ENCODE results near the gene TOR3A.

Gene TOR3A

DNA sequence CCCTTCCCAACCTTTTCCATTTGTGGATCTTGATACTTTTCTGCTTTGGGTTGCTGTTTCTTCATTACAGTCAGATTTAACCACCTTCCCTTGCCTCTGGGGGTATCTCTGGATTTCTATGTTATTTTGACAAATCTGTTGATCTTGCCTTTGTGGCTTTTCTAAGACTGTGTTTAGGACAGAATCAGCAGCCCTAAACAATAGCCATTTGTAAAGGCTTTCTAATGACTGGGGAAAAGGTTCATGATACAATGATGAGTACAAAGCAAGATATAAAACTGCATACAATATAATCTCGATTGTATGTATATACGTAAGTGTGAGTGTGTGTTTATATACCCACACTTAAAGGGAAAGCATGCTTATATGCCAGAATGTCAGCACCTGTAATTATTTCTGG, 28.4 kb upstream of the TOR3A start:
- H3K4me1 Mint-ChIP-seq = peaks cover under 1% of the 10 kb centered on the region
- peaks cover 33% of the 10 kb centered on the region for H3K36me3 Mint-ChIP-seq
- no peak overlapping the region for H3K27ac Mint-ChIP-seq
- no peak overlapping the region for H3K4me3 Mint-ChIP-seq
- no peak for ATAC-seq
- no peaks in the 10 kb centered on the region for H3K9me3 Mint-ChIP-seq
- H3K27me3 Mint-ChIP-seq = no peaks in the 10 kb centered on the region

DNA sequence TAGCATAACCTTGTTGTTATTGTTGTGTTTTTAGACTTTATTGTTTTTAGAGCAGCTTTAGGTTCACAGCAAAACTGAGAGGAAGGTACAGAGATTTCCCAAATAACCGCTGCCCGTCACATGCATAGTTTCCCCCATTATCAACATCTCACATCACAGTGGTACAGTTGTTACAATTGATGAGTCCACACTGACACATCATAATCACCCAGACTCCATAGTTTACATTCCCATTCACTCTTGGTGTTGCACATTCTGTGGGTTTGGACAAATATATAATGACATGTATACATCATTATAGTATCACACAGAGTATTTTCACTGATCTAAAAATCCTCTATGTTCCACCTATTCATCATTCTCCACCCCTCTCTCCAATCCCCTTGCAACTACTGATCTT, 25.9 kb upstream of the TOR3A start:
- H3K4me3 Mint-ChIP-seq = no peak overlapping the region
- H3K27me3 Mint-ChIP-seq = no peaks in the 10 kb centered on the region
- no peak overlapping the region for H3K27ac Mint-ChIP-seq
- ATAC-seq = no peak
- peaks cover 40% of the 10 kb centered on the region for H3K36me3 Mint-ChIP-seq
- no peaks in the 10 kb centered on the region for H3K9me3 Mint-ChIP-seq
- no peaks in the 10 kb centered on the region for H3K4me1 Mint-ChIP-seq

GRCh38 chr1:179058487-179059483, 23.1 kb upstream of the TOR3A start:
- Mint-ChIP-seq H3K4me3 (no peak overlapping the region), H3K27me3 (no peaks in the 10 kb centered on the region), H3K36me3 (peaks cover 55% of the 10 kb centered on the region), H3K27ac (no peak overlapping the region), H3K4me1 (peaks cover 6% of the 10 kb centered on the region), H3K9me3 (no peaks in the 10 kb centered on the region)
- ATAC-seq = no peak

- H3K4me1 Mint-ChIP-seq = peaks cover 6% of the 10 kb centered on the region
- no peaks in the 10 kb centered on the region for H3K27me3 Mint-ChIP-seq
- ATAC-seq = no peak
- H3K4me3 Mint-ChIP-seq = no peak overlapping the region
- H3K27ac Mint-ChIP-seq = no peak overlapping the region
- peaks cover 50% of the 10 kb centered on the region for H3K36me3 Mint-ChIP-seq
- no peaks in the 10 kb centered on the region for H3K9me3 Mint-ChIP-seq
Measured at GRCh38 chr1:179061360-179062282, 20.2 kb upstream of the TOR3A start.

DNA sequence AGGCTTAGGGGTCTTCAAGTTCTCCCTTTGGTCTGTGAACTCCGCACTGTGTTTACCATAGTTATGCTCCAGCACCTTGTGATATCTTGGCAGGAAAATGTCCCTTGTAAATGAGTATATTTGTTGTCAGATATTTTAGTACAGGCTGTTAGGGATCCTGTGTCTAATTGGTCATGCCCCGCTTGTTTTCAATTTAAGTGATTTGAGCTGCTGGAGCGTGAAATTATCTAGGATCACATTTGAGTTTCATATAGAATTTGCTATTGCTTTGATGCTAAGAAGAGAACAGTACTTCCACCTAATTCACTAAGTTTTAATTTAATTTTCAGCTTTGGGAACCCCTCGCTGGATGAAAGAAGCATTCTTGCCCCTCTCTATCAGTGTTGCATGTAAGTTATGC, 15.4 kb upstream of the TOR3A start:
- Mint-ChIP-seq H3K36me3 (peaks cover 49% of the 10 kb centered on the region), H3K4me3 (no peak overlapping the region), H3K27ac (no peak overlapping the region), H3K9me3 (no peaks in the 10 kb centered on the region), H3K27me3 (no peaks in the 10 kb centered on the region), H3K4me1 (peaks cover 14% of the 10 kb centered on the region)
- ATAC-seq = no peak

DNA sequence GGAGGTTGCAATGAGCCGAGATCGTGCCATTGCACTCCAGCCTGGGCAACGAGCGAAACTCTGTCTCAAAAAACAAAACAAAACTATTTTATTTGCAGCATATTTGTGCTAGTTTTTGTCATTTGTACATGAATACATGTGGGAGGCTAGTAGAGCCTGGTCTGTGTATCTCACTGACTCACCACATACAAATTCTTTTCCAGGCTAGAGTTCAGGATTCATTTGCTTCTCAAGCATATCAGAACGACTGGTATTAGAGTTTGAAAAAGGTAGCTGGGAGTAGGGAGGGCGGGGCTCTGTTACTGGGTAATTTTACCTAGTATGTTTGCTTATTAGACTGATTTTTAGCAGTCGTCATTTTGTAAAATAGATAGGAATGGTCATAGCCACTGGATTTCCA, 4.5 kb upstream of the TOR3A start:
- Mint-ChIP-seq H3K9me3 (no peaks in the 10 kb centered on the region), H3K27me3 (no peaks in the 10 kb centered on the region), H3K4me1 (peaks cover 15% of the 10 kb centered on the region), H3K27ac (no peak overlapping the region), H3K4me3 (no peak overlapping the region), H3K36me3 (peaks cover 4% of the 10 kb centered on the region)
- ATAC-seq = no peak

DNA sequence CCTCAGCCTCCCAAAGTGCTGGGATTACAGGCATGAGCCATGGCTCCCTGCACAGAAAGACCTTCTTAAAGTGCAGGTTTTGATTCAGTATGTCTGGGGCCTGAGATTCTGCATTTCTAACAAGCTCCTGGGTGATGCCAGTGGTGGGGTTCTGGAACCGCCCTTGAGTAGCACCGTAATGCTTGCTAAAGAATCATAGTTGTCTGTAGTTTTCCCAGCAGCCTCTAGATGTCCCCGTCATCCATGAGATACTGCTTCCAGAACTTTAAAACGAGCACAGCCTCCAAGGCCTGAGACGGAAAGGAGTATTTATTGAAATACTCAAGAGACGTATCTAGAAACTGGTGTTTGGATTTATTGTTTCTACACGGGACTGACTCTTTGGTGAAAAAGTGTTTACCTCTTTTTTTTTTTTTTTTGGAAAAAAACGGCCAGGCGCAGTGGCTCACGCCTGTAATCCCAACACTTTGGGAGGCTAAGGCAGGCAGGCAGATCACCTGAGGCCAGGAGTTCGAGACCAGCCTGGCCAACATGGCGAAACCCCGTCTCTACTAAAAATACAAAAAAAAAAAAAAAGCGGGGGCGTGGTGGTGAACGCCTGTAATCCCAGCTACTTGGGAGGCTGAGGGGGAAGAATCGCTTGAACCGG, 2.6 kb upstream of the TOR3A start:
- H3K4me1 Mint-ChIP-seq = peaks cover 22% of the 10 kb centered on the region
- H3K4me3 Mint-ChIP-seq = no peak overlapping the region
- H3K27me3 Mint-ChIP-seq = no peaks in the 10 kb centered on the region
- no peaks in the 10 kb centered on the region for H3K36me3 Mint-ChIP-seq
- no peaks in the 10 kb centered on the region for H3K9me3 Mint-ChIP-seq
- no peak overlapping the region for H3K27ac Mint-ChIP-seq
- peak; percentile 16 for ATAC-seq

GRCh38 chr1:179080866-179081686, 794 bp upstream of the TOR3A start:
- peak; percentile 49 for ATAC-seq
- Mint-ChIP-seq H3K4me1 (peaks cover 39% of the 10 kb centered on the region), H3K4me3 (peak overlapping the region; percentile 96), H3K9me3 (no peaks in the 10 kb centered on the region), H3K36me3 (peaks cover 14% of the 10 kb centered on the region), H3K27me3 (no peaks in the 10 kb centered on the region), H3K27ac (peak overlapping the region; percentile 98)

GRCh38 chr1:179082333-179082998, 596 bp downstream of the TOR3A start:
- Mint-ChIP-seq H3K27ac (peak overlapping the region; percentile 98), H3K36me3 (peaks cover 14% of the 10 kb centered on the region), H3K4me3 (peak overlapping the region; percentile 96), H3K9me3 (no peaks in the 10 kb centered on the region), H3K4me1 (peaks cover 49% of the 10 kb centered on the region), H3K27me3 (no peaks in the 10 kb centered on the region)
- ATAC-seq = peak; percentile 54

DNA sequence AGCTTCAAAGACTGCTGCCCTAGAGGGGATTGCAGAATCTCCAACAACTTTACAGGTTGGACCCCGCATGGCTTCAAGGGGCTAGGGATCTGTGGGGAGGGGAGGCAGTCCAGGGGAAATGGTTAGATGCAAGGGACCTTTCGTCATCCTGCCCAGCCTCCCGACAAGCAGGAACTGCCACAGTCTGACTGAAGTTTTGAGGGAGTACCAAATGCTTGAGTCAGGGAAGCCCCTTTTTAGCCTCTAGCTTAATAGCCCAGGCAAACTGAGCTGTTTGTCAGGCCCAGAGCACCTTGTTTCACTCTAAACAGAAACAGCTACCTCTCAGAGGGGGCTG, 1.1 kb downstream of the TOR3A start:
- Mint-ChIP-seq H3K36me3 (peaks cover 14% of the 10 kb centered on the region), H3K4me1 (peaks cover 54% of the 10 kb centered on the region), H3K27ac (peak overlapping the region; percentile 98), H3K9me3 (no peaks in the 10 kb centered on the region), H3K4me3 (peak overlapping the region; percentile 96), H3K27me3 (no peaks in the 10 kb centered on the region)
- no peak for ATAC-seq

- Mint-ChIP-seq H3K27ac (peak overlapping the region; percentile 98), H3K4me1 (peaks cover 58% of the 10 kb centered on the region), H3K36me3 (peaks cover 15% of the 10 kb centered on the region), H3K9me3 (no peaks in the 10 kb centered on the region), H3K27me3 (no peaks in the 10 kb centered on the region), H3K4me3 (peak overlapping the region; percentile 96)
- ATAC-seq = no peak
Measured at GRCh38 chr1:179083533-179083932, 1.7 kb downstream of the TOR3A start.

DNA sequence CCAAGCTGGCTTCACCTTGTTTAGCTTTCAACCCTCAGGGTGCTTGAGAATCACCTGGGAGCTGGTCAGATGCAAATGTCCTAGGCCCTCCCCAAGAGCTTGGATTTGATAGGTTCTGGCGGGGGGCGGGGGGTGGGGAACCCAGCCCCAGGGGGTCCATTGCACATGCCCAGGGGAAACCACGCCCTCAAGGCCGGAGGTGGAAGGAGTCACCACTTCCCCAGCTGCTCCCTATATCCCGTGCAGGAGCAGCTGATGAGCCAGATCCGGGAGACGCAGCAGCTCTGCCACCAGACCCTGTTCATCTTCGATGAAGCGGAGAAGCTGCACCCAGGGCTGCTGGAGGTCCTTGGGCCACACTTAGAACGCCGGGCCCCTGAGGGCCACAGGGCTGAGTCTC, 5.8 kb downstream of the TOR3A start:
- Mint-ChIP-seq H3K9me3 (no peaks in the 10 kb centered on the region), H3K27ac (peak overlapping the region; percentile 86), H3K27me3 (no peaks in the 10 kb centered on the region), H3K4me3 (peak overlapping the region; percentile 53), H3K4me1 (peaks cover 71% of the 10 kb centered on the region), H3K36me3 (peaks cover 43% of the 10 kb centered on the region)
- ATAC-seq = no peak

DNA sequence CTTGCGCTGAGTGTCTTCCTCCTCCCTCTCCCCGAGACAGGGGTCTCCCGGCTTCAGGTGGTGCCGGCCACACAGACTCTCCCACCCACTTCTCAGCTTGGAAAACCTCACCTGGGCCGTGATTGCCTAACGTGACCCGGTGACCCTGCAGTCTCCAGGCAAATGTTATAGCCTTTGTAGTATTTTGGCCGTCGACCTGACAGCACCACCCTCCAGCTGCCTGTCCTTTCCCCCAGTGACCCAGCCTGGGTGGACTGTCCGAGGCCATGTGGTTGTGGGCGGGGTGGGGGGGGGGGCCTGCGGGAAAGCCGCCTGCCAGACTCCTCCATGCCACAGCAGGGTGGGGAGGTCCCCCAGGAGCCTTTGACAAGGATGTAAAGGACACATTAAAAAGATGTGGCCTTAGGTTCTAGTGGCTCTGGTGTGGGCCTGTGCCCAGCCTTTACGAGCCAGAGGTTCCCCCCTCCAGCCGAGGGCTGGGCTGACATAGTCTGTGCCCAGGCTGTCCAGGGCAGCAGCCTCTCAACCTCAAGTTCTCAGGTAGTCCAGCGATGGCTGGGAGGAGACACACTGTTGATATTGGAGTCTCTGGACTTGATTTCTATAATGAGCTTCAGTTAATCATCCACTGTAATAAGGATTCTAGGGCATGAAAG, 8.1 kb downstream of the TOR3A start:
- Mint-ChIP-seq H3K27ac (peak overlapping the region; percentile 86), H3K4me3 (no peak overlapping the region), H3K36me3 (peaks cover 60% of the 10 kb centered on the region), H3K4me1 (peaks cover 56% of the 10 kb centered on the region), H3K9me3 (no peaks in the 10 kb centered on the region), H3K27me3 (no peaks in the 10 kb centered on the region)
- ATAC-seq = no peak

All from stimulated activated memory B cell treated with anti-CD40 and anti-IgM and Interleukin-4, amounts not matched to agents 10 μg/mL and 1 μg/mL and 100 μg/mL, for 72 hours (primary cell).